ENCODE results near the gene RPS21.

RPS21 gene

GRCh38 chr20:62386383-62387218 is at the start of gene RPS21:
Gene RPS21, plus strand, starts transcription at chr20:62387103. Its CDS starts 236 bp downstream, at chr20:62387339.
- DNase-seq: peak; percentile 87

GRCh38 chr20:62337558-62338293 is 49.2 kb upstream of the RPS21 start:
- no peak for DNase-seq

GRCh38 chr20:62338294-62338620 is 48.6 kb upstream of the RPS21 start:
- no peak for DNase-seq

- DNase-seq: no peak
Observed at GRCh38 chr20:62339647-62340062, 47.2 kb upstream of the RPS21 start.

GRCh38 chr20:62342910-62343309 is 44.0 kb upstream of the RPS21 start:
- no peak for DNase-seq

GRCh38 chr20:62344092-62344491 is 42.8 kb upstream of the RPS21 start:
- no peak for DNase-seq

- no peak for DNase-seq
Observed at GRCh38 chr20:62344782-62345181, 42.1 kb upstream of the RPS21 start.

- no peak for DNase-seq
Observed at GRCh38 chr20:62345681-62346370, 41.1 kb upstream of the RPS21 start.

- DNase-seq: no peak
Observed at GRCh38 chr20:62346398-62347150, 40.3 kb upstream of the RPS21 start.

- DNase-seq: no peak
Observed at GRCh38 chr20:62347151-62347404, 39.8 kb upstream of the RPS21 start.

- DNase-seq: no peak
Observed at GRCh38 chr20:62347445-62347844, 39.5 kb upstream of the RPS21 start.

- DNase-seq: no peak
Observed at GRCh38 chr20:62348604-62349003, 38.3 kb upstream of the RPS21 start.

GRCh38 chr20:62349556-62350097 is 37.3 kb upstream of the RPS21 start:
- no peak for DNase-seq

GRCh38 chr20:62350098-62350628 is 36.7 kb upstream of the RPS21 start:
- DNase-seq: no peak

GRCh38 chr20:62350629-62351422 is 36.1 kb upstream of the RPS21 start:
- no peak for DNase-seq

GRCh38 chr20:62351469-62352401 is 35.2 kb upstream of the RPS21 start:
- no peak for DNase-seq

- DNase-seq: no peak
Observed at GRCh38 chr20:62352402-62353288, 34.3 kb upstream of the RPS21 start.

- no peak for DNase-seq
Observed at GRCh38 chr20:62353289-62354030, 33.4 kb upstream of the RPS21 start.

Data from fibroblast of skin of right quadriceps (primary cell).